Esophagus mucosa (tissue), 1 donor: ENCODE results near the gene TARS3. TPM values are rescaled to one million over a fixed set of nuclear protein-coding genes. Genes with fewer than 3 reads are reported as not detected.

ENCODE experiments used
- total RNA-seq: library from RNA; stranded (reverse); gene quantifications from one replicate; pipeline ENCODE4 v1.2.4, GENCODE V29; 2023
- donor health status: DM: yes; HTN: yes; CAD: no.

TARS3 gene
- total RNA-seq, 1 donor from 2014 or later = 4.3 TPM

Other genes starting within 250 kb of the TARS3 start
- gene PCSK6, start 234.8 kb downstream of the TARS3 start, total RNA-seq = 6.7 TPM
- gene TM2D3, start 72.1 kb downstream of the TARS3 start, total RNA-seq = 16.8 TPM
- gene OR4F6, start 79.0 kb upstream of the TARS3 start, total RNA-seq = not detected
- not detected for gene OR4F15, start 87.7 kb upstream of the TARS3 start, total RNA-seq